WI38 (cell line): ENCODE measurements around the gene SPAG6.

Experiments used
- H3K4me3 ChIP-seq: 2 replicates; pipeline ENCODE4 v1.5.1; 2011; ENCODE audit warnings: low read depth, mild to moderate bottlenecking, control low read depth, low read length
- TF ChIP-seq, protein P1 (sequence below): IDR thresholded peaks from 2 replicates; pipeline ENCODE4 v1.5.1; 2012; ENCODE audit warnings: low read depth, mild to moderate bottlenecking, control low read depth, low read length

SPAG6 gene

DNA sequence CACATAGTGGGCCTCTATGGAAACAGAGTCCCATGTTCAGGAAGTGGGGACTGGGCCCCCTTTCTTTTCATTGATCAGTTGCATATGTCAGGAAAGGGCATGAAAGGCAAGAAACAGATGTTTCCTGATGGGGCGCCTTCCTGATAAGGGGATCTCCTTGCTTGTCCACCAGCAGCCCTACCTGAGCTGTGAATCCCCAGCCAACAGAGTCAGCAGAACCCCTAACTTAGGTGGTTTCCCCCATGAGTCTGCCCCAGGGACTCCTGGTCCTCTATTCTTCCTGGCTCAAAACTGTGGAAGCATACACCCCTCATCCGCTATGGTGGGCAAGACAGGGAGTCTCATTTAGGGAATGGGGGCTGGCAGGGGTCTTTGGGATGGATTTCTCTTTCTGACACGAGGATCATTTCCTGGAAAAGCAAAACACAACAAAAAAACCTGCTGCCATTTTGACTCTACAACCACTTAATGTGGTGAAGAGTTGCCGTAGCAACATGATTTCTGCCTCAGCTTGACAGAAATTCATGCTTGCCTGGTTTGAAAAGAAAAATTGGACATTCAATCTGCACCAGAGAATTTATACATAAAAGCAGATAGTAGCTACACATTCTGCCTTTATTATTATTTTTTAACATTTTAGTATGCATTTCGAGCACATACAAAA is 119.8 kb downstream of the SPAG6 start:
- H3K4me3 ChIP-seq: no peak overlapping the region
- TF ChIP-seq, protein P1, sequence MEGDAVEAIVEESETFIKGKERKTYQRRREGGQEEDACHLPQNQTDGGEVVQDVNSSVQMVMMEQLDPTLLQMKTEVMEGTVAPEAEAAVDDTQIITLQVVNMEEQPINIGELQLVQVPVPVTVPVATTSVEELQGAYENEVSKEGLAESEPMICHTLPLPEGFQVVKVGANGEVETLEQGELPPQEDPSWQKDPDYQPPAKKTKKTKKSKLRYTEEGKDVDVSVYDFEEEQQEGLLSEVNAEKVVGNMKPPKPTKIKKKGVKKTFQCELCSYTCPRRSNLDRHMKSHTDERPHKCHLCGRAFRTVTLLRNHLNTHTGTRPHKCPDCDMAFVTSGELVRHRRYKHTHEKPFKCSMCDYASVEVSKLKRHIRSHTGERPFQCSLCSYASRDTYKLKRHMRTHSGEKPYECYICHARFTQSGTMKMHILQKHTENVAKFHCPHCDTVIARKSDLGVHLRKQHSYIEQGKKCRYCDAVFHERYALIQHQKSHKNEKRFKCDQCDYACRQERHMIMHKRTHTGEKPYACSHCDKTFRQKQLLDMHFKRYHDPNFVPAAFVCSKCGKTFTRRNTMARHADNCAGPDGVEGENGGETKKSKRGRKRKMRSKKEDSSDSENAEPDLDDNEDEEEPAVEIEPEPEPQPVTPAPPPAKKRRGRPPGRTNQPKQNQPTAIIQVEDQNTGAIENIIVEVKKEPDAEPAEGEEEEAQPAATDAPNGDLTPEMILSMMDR: no peak

GRCh38 chr10:22466763-22467334 is 121.6 kb downstream of the SPAG6 start:
- no peak overlapping the region for H3K4me3 ChIP-seq
- TF ChIP-seq, protein P1: no peak
